Neural cell (in vitro differentiated cells): ENCODE results near the gene LCP1. TPM values are rescaled to one million over a fixed set of nuclear protein-coding genes. Genes with fewer than 3 reads are reported as not detected.

ENCODE experiments used
- H2AFZ ChIP-seq: fragments of 200-600, 300-800 bp; sonication (generic), shearing (Covaris generic); 2 replicates; pipeline ENCODE4 v1.6.0; 2014; ENCODE audit warnings: low read depth, mild to moderate bottlenecking, antibody characterized with exemption, low read length, moderate library complexity
- H3F3A ChIP-seq: fragments of 200-600 bp; shearing (Covaris generic); 2 replicates; pipeline ENCODE4 v1.6.1; 2016; ENCODE audit warnings: mild to moderate bottlenecking, moderate library complexity, mixed read lengths, antibody characterized with exemption, low read length; ENCODE audit not compliant: insufficient read depth, poor library complexity, severe bottlenecking
- H3K27ac ChIP-seq: fragments of 200-600, 300-800 bp; sonication (generic), shearing (Covaris generic); 2 replicates; pipeline ENCODE4 v1.5.1; 2014; ENCODE audit warnings: mild to moderate bottlenecking, low read length, moderate library complexity
- H3K27me3 ChIP-seq: fragments of 300-800, 200-600 bp; sonication (generic), shearing (Covaris generic); 2 replicates; pipeline ENCODE4 v1.6.0; 2014; ENCODE audit warnings: mild to moderate bottlenecking, low read depth, low read length, moderate library complexity; ENCODE audit not compliant: insufficient read depth
- H3K36me3 ChIP-seq: fragments of 300-800, 200-600 bp; sonication (generic), shearing (Covaris generic); 2 replicates; pipeline ENCODE4 v1.5.1; 2014; ENCODE audit warnings: mild to moderate bottlenecking, antibody characterized with exemption, low read length, moderate library complexity; ENCODE audit not compliant: insufficient read depth
- H3K4me2 ChIP-seq: fragments of 300-800, 200-600 bp; sonication (generic), shearing (Covaris generic); 2 replicates; pipeline ENCODE4 v1.6.0; 2014; ENCODE audit warnings: mild to moderate bottlenecking, low read length
- H3K4me3 ChIP-seq: fragments of 300-800, 200-600 bp; sonication (generic), shearing (Covaris generic); 2 replicates; pipeline ENCODE4 v1.5.1; 2014; ENCODE audit warnings: mild to moderate bottlenecking, low read length, moderate library complexity
- H3K79me2 ChIP-seq: fragments of 200-600 bp; shearing (Covaris generic); replicated peaks from 2 replicates; pipeline ENCODE4 v1.6.0; 2014; ENCODE audit warnings: mild to moderate bottlenecking, low read length, moderate library complexity; ENCODE audit not compliant: insufficient read depth
- H3K9ac ChIP-seq: fragments of 300-800, 200-600 bp; sonication (generic), shearing (Covaris generic); 2 replicates; pipeline ENCODE4 v1.6.1; 2016; ENCODE audit warnings: mild to moderate bottlenecking, low read length, mixed read lengths
- H3K9me2 ChIP-seq: fragments of 200-600 bp; shearing (Covaris generic); 2 replicates; pipeline ENCODE4 v1.6.1; 2016; ENCODE audit warnings: mild to moderate bottlenecking, low read length, mixed read lengths; ENCODE audit not compliant: insufficient read depth
- H3K9me3 ChIP-seq: fragments of 200-600, 300-800 bp; sonication (generic), shearing (Covaris generic); 2 replicates; pipeline ENCODE4 v1.6.1; 2016; ENCODE audit warnings: mild to moderate bottlenecking, mixed run types, low read length, moderate library complexity, mixed read lengths
- H4K20me1 ChIP-seq: fragments of 200-600 bp; shearing (Covaris generic); 2 replicates; pipeline ENCODE4 v1.6.1; 2016; ENCODE audit warnings: mild to moderate bottlenecking, mixed run types; ENCODE audit not compliant: insufficient read depth
- EP300 ChIP-seq: fragments of 450-650 bp; conservative IDR thresholded peaks from 2 replicates; pipeline ENCODE4 v1.6.1; 2014; ENCODE audit warnings: antibody characterized with exemption, mild to moderate bottlenecking, moderate library complexity; ENCODE audit not compliant: poor library complexity, severe bottlenecking
- EZH2 ChIP-seq: fragments of 200-600, 300-800 bp; shearing (Covaris generic), sonication (generic); IDR thresholded peaks from 2 replicates; pipeline ENCODE4 v1.6.1; 2014; ENCODE audit warnings: antibody characterized with exemption, low read length, borderline replicate concordance, mild to moderate bottlenecking; ENCODE audit not compliant: insufficient read depth, poor library complexity, severe bottlenecking
- MXI1 ChIP-seq: fragments of 450-650 bp; conservative IDR thresholded peaks from 2 replicates; pipeline ENCODE4 v1.6.1; 2014; ENCODE audit warnings: antibody characterized with exemption, mild to moderate bottlenecking; ENCODE audit not compliant: poor library complexity, severe bottlenecking
- POLR2AphosphoS5 ChIP-seq: IDR thresholded peaks from 2 replicates; pipeline ENCODE4 v1.6.1; 2012
- RAD21 ChIP-seq: fragments of 450-650 bp; conservative IDR thresholded peaks from 2 replicates; pipeline ENCODE4 v1.6.1; 2014; ENCODE audit warnings: antibody characterized with exemption, mild to moderate bottlenecking, moderate library complexity
- SMC3 ChIP-seq: fragments of 450-650 bp; conservative IDR thresholded peaks from 2 replicates; pipeline ENCODE4 v1.6.1; 2014; ENCODE audit warnings: antibody characterized with exemption, mild to moderate bottlenecking, moderate library complexity; ENCODE audit not compliant: poor library complexity
- TAF1 ChIP-seq: IDR thresholded peaks from 2 replicates; pipeline ENCODE4 v1.6.1; 2012; ENCODE audit warnings: low read depth
- polyA plus RNA-seq: library from polyadenylated mRNA; depleted of rRNA; stranded (reverse); fragments of >200 nt; gene quantifications from 2 replicates; pipeline ENCODE4 v1.2.3, GENCODE V29; 2014
- TF ChIP-seq, protein P1 (sequence below): fragments of 450-650 bp; IDR thresholded peaks from 2 replicates; pipeline ENCODE4 v1.5.1; 2014; ENCODE audit warnings: antibody characterized with exemption, mild to moderate bottlenecking, moderate library complexity; ENCODE audit not compliant: poor library complexity, severe bottlenecking
- TF ChIP-seq, protein P2 (sequence below): IDR thresholded peaks from 2 replicates; pipeline ENCODE4 v1.6.1; 2012; ENCODE audit warnings: borderline replicate concordance

Gene LCP1
- polyA plus RNA-seq, 1 donor from 2014 or later = 0.76 TPM

DNA sequence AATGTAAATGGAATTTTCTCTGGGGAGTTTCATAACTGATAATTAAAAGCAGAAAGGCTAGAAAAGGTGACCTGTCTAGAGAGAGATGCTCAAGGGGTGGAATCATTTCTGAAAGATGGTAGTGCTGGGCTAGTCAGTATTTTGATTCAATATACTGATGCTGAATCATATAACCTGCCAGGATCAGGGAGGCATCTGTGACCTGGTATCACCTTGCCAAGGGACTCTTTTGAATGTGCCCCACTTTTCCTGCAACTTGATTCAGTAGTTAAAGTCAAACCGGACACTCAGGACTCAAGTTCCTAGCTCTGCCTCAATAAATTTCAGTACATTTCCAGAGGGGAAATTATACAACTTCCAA is 15.8 kb downstream of the LCP1 start:
- H3K36me3 ChIP-seq = no peaks in the 10 kb centered on the region
- no peaks in the 10 kb centered on the region for H3F3A ChIP-seq
- H3K4me3 ChIP-seq = no peak overlapping the region
- TF ChIP-seq EP300 (no peak), MXI1 (no peak), TAF1 (no peak), POLR2AphosphoS5 (no peak), SMC3 (no peak), RAD21 (no peak), EZH2 (no peak)
- TF ChIP-seq, protein P1, sequence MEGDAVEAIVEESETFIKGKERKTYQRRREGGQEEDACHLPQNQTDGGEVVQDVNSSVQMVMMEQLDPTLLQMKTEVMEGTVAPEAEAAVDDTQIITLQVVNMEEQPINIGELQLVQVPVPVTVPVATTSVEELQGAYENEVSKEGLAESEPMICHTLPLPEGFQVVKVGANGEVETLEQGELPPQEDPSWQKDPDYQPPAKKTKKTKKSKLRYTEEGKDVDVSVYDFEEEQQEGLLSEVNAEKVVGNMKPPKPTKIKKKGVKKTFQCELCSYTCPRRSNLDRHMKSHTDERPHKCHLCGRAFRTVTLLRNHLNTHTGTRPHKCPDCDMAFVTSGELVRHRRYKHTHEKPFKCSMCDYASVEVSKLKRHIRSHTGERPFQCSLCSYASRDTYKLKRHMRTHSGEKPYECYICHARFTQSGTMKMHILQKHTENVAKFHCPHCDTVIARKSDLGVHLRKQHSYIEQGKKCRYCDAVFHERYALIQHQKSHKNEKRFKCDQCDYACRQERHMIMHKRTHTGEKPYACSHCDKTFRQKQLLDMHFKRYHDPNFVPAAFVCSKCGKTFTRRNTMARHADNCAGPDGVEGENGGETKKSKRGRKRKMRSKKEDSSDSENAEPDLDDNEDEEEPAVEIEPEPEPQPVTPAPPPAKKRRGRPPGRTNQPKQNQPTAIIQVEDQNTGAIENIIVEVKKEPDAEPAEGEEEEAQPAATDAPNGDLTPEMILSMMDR = no peak
- TF ChIP-seq, protein P2, sequence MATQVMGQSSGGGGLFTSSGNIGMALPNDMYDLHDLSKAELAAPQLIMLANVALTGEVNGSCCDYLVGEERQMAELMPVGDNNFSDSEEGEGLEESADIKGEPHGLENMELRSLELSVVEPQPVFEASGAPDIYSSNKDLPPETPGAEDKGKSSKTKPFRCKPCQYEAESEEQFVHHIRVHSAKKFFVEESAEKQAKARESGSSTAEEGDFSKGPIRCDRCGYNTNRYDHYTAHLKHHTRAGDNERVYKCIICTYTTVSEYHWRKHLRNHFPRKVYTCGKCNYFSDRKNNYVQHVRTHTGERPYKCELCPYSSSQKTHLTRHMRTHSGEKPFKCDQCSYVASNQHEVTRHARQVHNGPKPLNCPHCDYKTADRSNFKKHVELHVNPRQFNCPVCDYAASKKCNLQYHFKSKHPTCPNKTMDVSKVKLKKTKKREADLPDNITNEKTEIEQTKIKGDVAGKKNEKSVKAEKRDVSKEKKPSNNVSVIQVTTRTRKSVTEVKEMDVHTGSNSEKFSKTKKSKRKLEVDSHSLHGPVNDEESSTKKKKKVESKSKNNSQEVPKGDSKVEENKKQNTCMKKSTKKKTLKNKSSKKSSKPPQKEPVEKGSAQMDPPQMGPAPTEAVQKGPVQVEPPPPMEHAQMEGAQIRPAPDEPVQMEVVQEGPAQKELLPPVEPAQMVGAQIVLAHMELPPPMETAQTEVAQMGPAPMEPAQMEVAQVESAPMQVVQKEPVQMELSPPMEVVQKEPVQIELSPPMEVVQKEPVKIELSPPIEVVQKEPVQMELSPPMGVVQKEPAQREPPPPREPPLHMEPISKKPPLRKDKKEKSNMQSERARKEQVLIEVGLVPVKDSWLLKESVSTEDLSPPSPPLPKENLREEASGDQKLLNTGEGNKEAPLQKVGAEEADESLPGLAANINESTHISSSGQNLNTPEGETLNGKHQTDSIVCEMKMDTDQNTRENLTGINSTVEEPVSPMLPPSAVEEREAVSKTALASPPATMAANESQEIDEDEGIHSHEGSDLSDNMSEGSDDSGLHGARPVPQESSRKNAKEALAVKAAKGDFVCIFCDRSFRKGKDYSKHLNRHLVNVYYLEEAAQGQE = no peak
- H3K9ac ChIP-seq = no peak overlapping the region
- H2AFZ ChIP-seq = no peak overlapping the region
- no peaks in the 10 kb centered on the region for H4K20me1 ChIP-seq
- H3K27me3 ChIP-seq = no peaks in the 10 kb centered on the region
- no peaks in the 10 kb centered on the region for H3K9me2 ChIP-seq
- no peaks in the 10 kb centered on the region for H3K79me2 ChIP-seq
- H3K9me3 ChIP-seq = no peaks in the 10 kb centered on the region
- no peak overlapping the region for H3K27ac ChIP-seq
- no peak overlapping the region for H3K4me2 ChIP-seq

DNA sequence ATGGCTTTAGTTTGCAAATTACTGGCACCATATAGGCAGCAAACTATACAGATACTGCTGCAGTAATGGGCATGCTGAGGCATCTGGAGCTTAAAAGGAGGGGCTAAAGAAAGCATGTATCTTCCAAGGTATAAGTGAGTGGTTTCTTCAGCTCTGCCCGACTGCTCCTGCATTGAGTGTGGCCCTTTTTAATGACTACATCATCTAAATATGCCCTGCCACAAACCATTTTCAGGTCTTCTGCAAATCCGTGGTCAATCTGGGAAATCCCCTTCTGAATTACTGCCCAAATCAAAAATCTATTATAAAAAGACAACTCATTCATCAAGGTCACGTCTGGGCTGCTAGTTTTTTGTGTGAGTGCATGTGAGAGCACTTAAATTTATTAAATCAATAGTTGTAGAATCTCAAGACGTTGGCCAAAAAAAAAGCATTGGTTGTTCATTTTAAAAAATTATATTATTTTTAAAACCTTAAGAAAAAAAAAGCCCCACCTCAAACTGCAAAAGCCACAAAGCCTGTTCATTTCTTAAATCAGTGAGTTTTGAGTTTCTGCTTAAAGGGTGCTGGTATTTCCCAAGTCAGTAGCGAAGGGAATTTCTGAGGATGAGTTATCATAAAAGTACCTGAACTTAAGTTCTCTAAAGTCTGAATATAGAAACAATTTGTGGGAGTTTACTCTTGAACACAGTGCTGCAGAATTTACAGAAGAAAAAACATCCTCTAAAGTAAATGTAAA is 16.3 kb downstream of the LCP1 start:
- H4K20me1 ChIP-seq = no peaks in the 10 kb centered on the region
- no peaks in the 10 kb centered on the region for H3F3A ChIP-seq
- no peak for TF ChIP-seq SMC3
- no peak for TF ChIP-seq EZH2
- H3K9me3 ChIP-seq = no peaks in the 10 kb centered on the region
- H3K27ac ChIP-seq = no peak overlapping the region
- no peak overlapping the region for H3K9ac ChIP-seq
- H3K79me2 ChIP-seq = no peaks in the 10 kb centered on the region
- H3K9me2 ChIP-seq = no peaks in the 10 kb centered on the region
- H3K36me3 ChIP-seq = no peaks in the 10 kb centered on the region
- no peak overlapping the region for H3K4me2 ChIP-seq
- no peak overlapping the region for H2AFZ ChIP-seq
- no peaks in the 10 kb centered on the region for H3K27me3 ChIP-seq
- no peak overlapping the region for H3K4me3 ChIP-seq
